Mesenchymal stem cell (in vitro differentiated cells and primary cell): ENCODE data around the gene COL4A2.

ENCODE experiments used
- DNase-seq: peaks from one replicate; pipeline ENCODE4 v3.0.0-alpha.2; 2013
- H2AFZ ChIP-seq: one replicate; pipeline ENCODE4 v1.6.1; 2013; ENCODE audit warnings: low read depth, mild to moderate bottlenecking, control low read depth, inconsistent platforms, low read length, moderate library complexity
- H2AK5ac ChIP-seq: 2 replicates; pipeline ENCODE4 v1.6.1; 2013; ENCODE audit warnings: low read length, moderate library complexity, mild to moderate bottlenecking, inconsistent platforms; ENCODE audit not compliant: severe bottlenecking
- H2BK120ac ChIP-seq: one replicate; pipeline ENCODE4 v1.6.1; 2013; ENCODE audit warnings: low read depth, mild to moderate bottlenecking, inconsistent platforms, low read length, moderate library complexity
- H2BK12ac ChIP-seq, 2 experiments: one replicate each; pipeline ENCODE4 v1.6.1; 2013; ENCODE audit warnings: inconsistent platforms in 2 of 2, low read length in 2 of 2, mild to moderate bottlenecking in 2 of 2, moderate library complexity in 2 of 2, control low read depth in 1 of 2
- H2BK15ac ChIP-seq: one replicate; pipeline ENCODE4 v1.6.1; 2013; ENCODE audit warnings: mild to moderate bottlenecking, low read depth, inconsistent platforms; ENCODE audit not compliant: poor library complexity, severe bottlenecking
- H2BK5ac ChIP-seq: 2 replicates; pipeline ENCODE4 v1.6.1; 2013; ENCODE audit warnings: low read depth, mild to moderate bottlenecking, low read length, control low read depth, inconsistent platforms; ENCODE audit not compliant: poor library complexity, severe bottlenecking
- H3K14ac ChIP-seq, 2 experiments: one replicate each; pipeline ENCODE4 v1.6.1; 2013; ENCODE audit warnings: inconsistent platforms in 2 of 2, low read length in 2 of 2, control low read depth in 1 of 2, mild to moderate bottlenecking in 1 of 2, moderate library complexity in 1 of 2
- H3K18ac ChIP-seq, 2 experiments: one replicate each; pipeline ENCODE4 v1.6.1; 2013; ENCODE audit warnings: inconsistent platforms in 2 of 2, low read length in 2 of 2, control low read depth in 1 of 2, low read depth in 1 of 2, mild to moderate bottlenecking in 1 of 2
- H3K23ac ChIP-seq, 2 experiments: one replicate each; pipeline ENCODE4 v1.6.1; 2013; ENCODE audit warnings: inconsistent platforms in 2 of 2, low read length in 2 of 2, mild to moderate bottlenecking in 2 of 2, moderate library complexity in 2 of 2, control low read depth in 1 of 2
- H3K27ac ChIP-seq: 2 replicates; pipeline ENCODE4 v1.5.1; 2013; ENCODE audit warnings: mild to moderate bottlenecking, moderate library complexity, low read length, control low read depth, inconsistent platforms; ENCODE audit not compliant: poor library complexity, severe bottlenecking
- H3K27me3 ChIP-seq, 2 experiments: 2 replicates each; pipeline versions ENCODE4 v1.6.1 to v1.7.0; 2013; ENCODE audit warnings: low read length in 2 of 2, mild to moderate bottlenecking in 2 of 2, moderate library complexity in 2 of 2, control low read depth in 1 of 2, inconsistent platforms in 1 of 2; ENCODE audit not compliant: control insufficient read depth in 1 of 2, insufficient read depth in 1 of 2
- H3K36me3 ChIP-seq, 2 experiments: 2 replicates each; pipeline versions ENCODE4 v1.6.1 to v1.7.0; 2013; ENCODE audit warnings: low read length in 2 of 2, control low read depth in 1 of 2, inconsistent platforms in 1 of 2, low read depth in 1 of 2, mild to moderate bottlenecking in 1 of 2; ENCODE audit not compliant: insufficient read depth in 2 of 2, control insufficient read depth in 1 of 2
- H3K4ac ChIP-seq, 2 experiments: one replicate each; pipeline ENCODE4 v1.6.1; 2013; ENCODE audit warnings: inconsistent platforms in 2 of 2, low read length in 2 of 2, mild to moderate bottlenecking in 2 of 2, moderate library complexity in 2 of 2, control low read depth in 1 of 2, low read depth in 1 of 2
- H3K4me1 ChIP-seq: 2 replicates; pipeline ENCODE4 v1.6.1; 2013; ENCODE audit warnings: low read depth, low read length, control low read depth; ENCODE audit not compliant: control insufficient read depth, insufficient read depth
- H3K4me2 ChIP-seq: 2 replicates; pipeline ENCODE4 v1.6.1; 2013; ENCODE audit warnings: low read length, mild to moderate bottlenecking, inconsistent platforms; ENCODE audit not compliant: poor library complexity, severe bottlenecking
- H3K4me3 ChIP-seq, 2 experiments: 2 replicates each; pipeline versions ENCODE4 v1.5.1 to v1.7.0; 2013; ENCODE audit warnings: low read length in 2 of 2, mild to moderate bottlenecking in 2 of 2, control low read depth in 1 of 2, low read depth in 1 of 2; ENCODE audit not compliant: insufficient read depth in 1 of 2
- H3K79me1 ChIP-seq: replicated peaks from 2 replicates; pipeline ENCODE4 v1.6.1; 2013; ENCODE audit warnings: mild to moderate bottlenecking, control low read depth, low read length, inconsistent platforms; ENCODE audit not compliant: poor library complexity, severe bottlenecking
- H3K9ac ChIP-seq: 2 replicates; pipeline ENCODE4 v1.7.0; 2013; ENCODE audit warnings: mild to moderate bottlenecking, low read length, moderate library complexity
- H3K9me3 ChIP-seq: 2 replicates; pipeline ENCODE4 v1.7.0; 2013; ENCODE audit warnings: mild to moderate bottlenecking, low read length; ENCODE audit not compliant: control insufficient read depth
- H4K8ac ChIP-seq: one replicate; pipeline ENCODE4 v1.6.1; 2013; ENCODE audit warnings: inconsistent platforms, mild to moderate bottlenecking, low read length, moderate library complexity
- H4K91ac ChIP-seq: one replicate; pipeline ENCODE4 v1.6.1; 2013; ENCODE audit warnings: mild to moderate bottlenecking, low read length, inconsistent platforms
- WGBS: methylation state at CpG from one replicate; pipeline ENCODE4 v1.1.7; 2013; ENCODE audit warnings: mixed read lengths; 5-methylcytosine and 5-hydroxymethylcytosine counted together

COL4A2 gene

GRCh38 chr13:110261166-110262081 is 45.7 kb upstream of the COL4A2 start:
- Histone ChIP-seq H3K9me3 (no peaks in the 10 kb centered on the region), H3K27me3 (no peaks in the 10 kb centered on the region), H2AFZ (no peak overlapping the region)

GRCh38 chr13:110262082-110262436 is 45.0 kb upstream of the COL4A2 start:
- no peak overlapping the region for H2BK15ac ChIP-seq
- no peak overlapping the region for H2BK5ac ChIP-seq
- peaks cover 14% of the 10 kb centered on the region for H3K79me1 ChIP-seq
- H3K23ac ChIP-seq = no peak overlapping the region
- H2AFZ ChIP-seq = no peak overlapping the region
- WGBS = 94% methylated on average over 11 of the region's 11 CpGs
- H3K4me3 ChIP-seq = no peak overlapping the region
- peak overlapping the region; percentile 75 for H3K27ac ChIP-seq
- peak overlapping the region; percentile 12 for H4K8ac ChIP-seq
- H2AK5ac ChIP-seq = peak overlapping the region; percentile 55
- H2BK120ac ChIP-seq = no peak overlapping the region
- H3K14ac ChIP-seq = peak overlapping the region in 1 of 2 experiments; percentile 19
- H3K4ac ChIP-seq = no peak overlapping the region
- H3K27me3 ChIP-seq = no peaks in the 10 kb centered on the region
- no peaks in the 10 kb centered on the region for H3K9me3 ChIP-seq
- peak overlapping the region in 1 of 2 experiments; percentile 19 for H3K18ac ChIP-seq
- H2BK12ac ChIP-seq = peak overlapping the region in 1 of 2 experiments; percentile 10
- no peak overlapping the region for H4K91ac ChIP-seq
- H3K9ac ChIP-seq = no peak overlapping the region
- no peak overlapping the region for H3K4me2 ChIP-seq
- no peak for DNase-seq
- H3K4me1 ChIP-seq = peaks cover 40% of the 10 kb centered on the region
- H3K36me3 ChIP-seq = peaks cover 5 to 25% of the 10 kb centered on the region in 2 experiments

More at GRCh38 chr13:110261166-110262081, 45.7 kb upstream of the COL4A2 start:
- H3K27ac ChIP-seq = peak overlapping the region; percentile 75
- H3K36me3 ChIP-seq = peaks cover 5 to 23% of the 10 kb centered on the region in 2 experiments
- no peak overlapping the region for H3K23ac ChIP-seq
- peaks cover 14% of the 10 kb centered on the region for H3K79me1 ChIP-seq
- peak overlapping the region; percentile 1 for H3K4me2 ChIP-seq
- peak; percentile 53 for DNase-seq
- peak overlapping the region; percentile 31 for H2BK5ac ChIP-seq
- H3K4ac ChIP-seq = peak overlapping the region in 1 of 2 experiments; percentile 50
- peak overlapping the region; percentile 86 for H2AK5ac ChIP-seq
- no peak overlapping the region for H2BK12ac ChIP-seq
- no peak overlapping the region for H2BK120ac ChIP-seq
- 86% methylated on average over 19 of the region's 19 CpGs for whole genome bisulfite sequencing
- no peak overlapping the region for H4K91ac ChIP-seq
- H3K18ac ChIP-seq = peak overlapping the region; percentile 1 to 19
- H4K8ac ChIP-seq = peak overlapping the region; percentile 66
- no peak overlapping the region for H3K9ac ChIP-seq
- no peak overlapping the region for H3K4me3 ChIP-seq
- H3K4me1 ChIP-seq = peaks cover 41% of the 10 kb centered on the region
- H2BK15ac ChIP-seq = no peak overlapping the region
- peak overlapping the region in 1 of 2 experiments; percentile 19 for H3K14ac ChIP-seq

- Histone ChIP-seq H3K27me3 (no peaks in the 10 kb centered on the region), H3K23ac (no peak overlapping the region), H3K27ac (peak overlapping the region; percentile 3), H2AK5ac (peak overlapping the region; percentile 16), H3K36me3 (peaks cover 5 to 28% of the 10 kb centered on the region in 2 experiments), H2BK120ac (no peak overlapping the region), H2AFZ (no peak overlapping the region), H2BK12ac (no peak overlapping the region), H2BK5ac (no peak overlapping the region), H3K79me1 (peaks cover 13% of the 10 kb centered on the region), H3K18ac (peak overlapping the region in 1 of 2 experiments; percentile 5), H3K4ac (no peak overlapping the region), H4K8ac (no peak overlapping the region), H3K4me1 (peaks cover 42% of the 10 kb centered on the region), H3K14ac (no peak overlapping the region), H3K4me2 (no peak overlapping the region), H3K9me3 (no peaks in the 10 kb centered on the region), H4K91ac (no peak overlapping the region), H3K9ac (no peak overlapping the region), H2BK15ac (no peak overlapping the region), H3K4me3 (peak overlapping the region in 1 of 2 experiments; percentile 1)
- WGBS = 75% methylated on average over 11 of the region's 11 CpGs
- DNase-seq = no peak
Observed at GRCh38 chr13:110262508-110263291, 44.4 kb upstream of the COL4A2 start.

- no peak overlapping the region for H3K9ac ChIP-seq
- H3K18ac ChIP-seq = no peak overlapping the region
- no peak overlapping the region for H2BK5ac ChIP-seq
- H2BK12ac ChIP-seq = no peak overlapping the region
- H3K14ac ChIP-seq = no peak overlapping the region
- no peak overlapping the region for H3K4ac ChIP-seq
- no peak for DNase-seq
- peaks cover 13% of the 10 kb centered on the region for H3K79me1 ChIP-seq
- no peak overlapping the region for H3K4me2 ChIP-seq
- H3K4me1 ChIP-seq = peaks cover 42% of the 10 kb centered on the region
- H3K9me3 ChIP-seq = no peaks in the 10 kb centered on the region
- H2BK15ac ChIP-seq = no peak overlapping the region
- H2AFZ ChIP-seq = no peak overlapping the region
- H3K23ac ChIP-seq = no peak overlapping the region
- H2BK120ac ChIP-seq = no peak overlapping the region
- no peak overlapping the region for H3K4me3 ChIP-seq
- WGBS = 100% methylated on average over 3 of the region's 5 CpGs
- H3K27me3 ChIP-seq = no peaks in the 10 kb centered on the region
- no peak overlapping the region for H2AK5ac ChIP-seq
- peaks cover 5 to 34% of the 10 kb centered on the region in 2 experiments for H3K36me3 ChIP-seq
- peak overlapping the region; percentile 3 for H3K27ac ChIP-seq
- no peak overlapping the region for H4K8ac ChIP-seq
- no peak overlapping the region for H4K91ac ChIP-seq
Observed at GRCh38 chr13:110263404-110263803, 43.7 kb upstream of the COL4A2 start.
